SK-N-SH (cell line): ENCODE data around the gene C1QL4. TPM values are rescaled to one million over a fixed set of nuclear protein-coding genes. Genes with fewer than 3 reads are reported as not detected.
"Not testable (repeated sequence)": the region's sequence is repeated elsewhere in the genome, so short reads cannot be mapped to it uniquely, and the experiment has no call there.

ENCODE experiments used
- CTCF ChIA-PET: fragments of 300-600, 350-600 bp; formaldehyde crosslinking; extraction: SDS; loops from one replicate; lab custom pipeline; 2021; lab: Yijun Ruan, JAX
- POLR2A ChIA-PET: fragments of 350-600 bp; sonication (Branson Sonifier 250); formaldehyde crosslinking; extraction: SDS; loops from one replicate; lab custom pipeline; 2020; ENCODE audit warnings: antibody characterized with exemption, inconsistent platforms; lab: Yijun Ruan, JAX
- DNase-seq: peaks from one replicate; pipeline ENCODE4 v3.0.0; 2012
- H2AFZ ChIP-seq: fragments of 200-600 bp; sonication (generic); 2 replicates; pipeline ENCODE4 v1.8.1; 2016; ENCODE audit warnings: antibody characterized with exemption, mild to moderate bottlenecking, low read depth
- H3F3A ChIP-seq: fragments of 200-600 bp; sonication (generic); replicated peaks from 2 replicates; pipeline ENCODE3; 2016; ENCODE audit warnings: antibody characterized with exemption, mild to moderate bottlenecking; ENCODE audit not compliant: insufficient read depth
- H3K27ac ChIP-seq, 2 experiments: fragments of 200-500 bp in 1 of 2; fragments of 200-600 bp in 1 of 2; sonication (Bioruptor generic) in 1 of 2; sonication (generic), shearing (Covaris generic) in 1 of 2; 2 replicates each; pipeline versions ENCODE4 v1.5.1 to v1.6.1; 2014 to 2016; ENCODE audit warnings: low read depth in 2 of 2, inconsistent platforms in 1 of 2, low read length in 1 of 2, mild to moderate bottlenecking in 1 of 2, mixed read lengths in 1 of 2
- H3K27me3 ChIP-seq: fragments of 200-600 bp; sonication (generic), shearing (Covaris generic); 2 replicates; pipeline ENCODE4 v1.6.1; 2016; ENCODE audit warnings: mixed run types; ENCODE audit not compliant: insufficient read depth
- H3K36me3 ChIP-seq, 2 experiments: fragments of 200-500 bp in 1 of 2; fragments of 200-600 bp in 1 of 2; sonication (Bioruptor generic) in 1 of 2; sonication (generic) in 1 of 2; replicated peaks in 1 of 2; 2 replicates each; pipeline versions ENCODE3 to v1.5.1; 2014 to 2016; ENCODE audit warnings: low read length in 1 of 2, mild to moderate bottlenecking in 1 of 2; ENCODE audit not compliant: insufficient read depth in 2 of 2, control insufficient read depth in 1 of 2
- H3K4me1 ChIP-seq, 2 experiments: fragments of 200-500 bp in 1 of 2; fragments of 200-600 bp in 1 of 2; sonication (Bioruptor generic) in 1 of 2; sonication (generic), shearing (Covaris generic) in 1 of 2; 2 replicates each; pipeline versions ENCODE4 v1.5.1 to v1.6.1; 2014 to 2016; ENCODE audit warnings: low read depth in 1 of 2, low read length in 1 of 2, mixed run types in 1 of 2; ENCODE audit not compliant: insufficient read depth in 2 of 2, control insufficient read depth in 1 of 2
- H3K4me2 ChIP-seq: fragments of 200-600 bp; sonication (generic), shearing (Covaris generic); 2 replicates; pipeline ENCODE4 v1.6.1; 2017; ENCODE audit warnings: mixed run types
- H3K4me3 ChIP-seq, 2 experiments: fragments of 200-500 bp in 1 of 2; fragments of 200-600 bp in 1 of 2; sonication (Bioruptor generic) in 1 of 2; sonication (generic), shearing (Covaris generic) in 1 of 2; 2 replicates each; pipeline versions ENCODE4 v1.5.1 to v1.8.1; 2014 to 2016; ENCODE audit warnings: low read depth in 2 of 2, inconsistent platforms in 1 of 2, low read length in 1 of 2, mild to moderate bottlenecking in 1 of 2, mixed read lengths in 1 of 2, moderate library complexity in 1 of 2
- H3K79me2 ChIP-seq: fragments of 200-600 bp; sonication (generic); 2 replicates; pipeline ENCODE4 v1.8.1; 2017; ENCODE audit warnings: mild to moderate bottlenecking; ENCODE audit not compliant: insufficient read depth
- H3K9ac ChIP-seq: fragments of 200-600 bp; sonication (generic); 2 replicates; pipeline ENCODE4 v1.6.1; 2017; ENCODE audit warnings: mixed run types
- H3K9me2 ChIP-seq: fragments of 200-600 bp; sonication (generic); 2 replicates; pipeline ENCODE4 v1.6.1; 2017; ENCODE audit warnings: mixed run types
- H3K9me3 ChIP-seq: fragments of 200-600 bp; sonication (generic); 2 replicates; pipeline ENCODE4 v1.6.1; 2017; ENCODE audit warnings: mixed run types, mild to moderate bottlenecking, moderate library complexity
- H4K20me1 ChIP-seq: fragments of 200-600 bp; sonication (generic); 2 replicates; pipeline ENCODE4 v1.6.1; 2017; ENCODE audit warnings: mild to moderate bottlenecking, mixed run types; ENCODE audit not compliant: insufficient read depth
- EP300 ChIP-seq, 2 experiments: IDR thresholded peaks; 2 replicates each; pipeline versions ENCODE4 v1.4.0 to v1.6.1; 2012; ENCODE audit warnings: borderline replicate concordance in 1 of 2, low read depth in 1 of 2, low read length in 1 of 2
- FOXM1 ChIP-seq: IDR thresholded peaks from 2 replicates; pipeline ENCODE4 v1.4.0; 2012; ENCODE audit warnings: low read depth, mild to moderate bottlenecking
- GABPA ChIP-seq: IDR thresholded peaks from 2 replicates; pipeline ENCODE4 v1.4.0; 2012; ENCODE audit warnings: low read depth, mild to moderate bottlenecking
- GATA2 ChIP-seq: sonication (generic); formaldehyde crosslinking; IDR thresholded peaks from 2 replicates; pipeline ENCODE4 v1.5.0; 2020; ENCODE audit warnings: mild to moderate bottlenecking, missing genetic modification reagents
- IRF3 ChIP-seq: fragments of 150-350 bp; IDR thresholded peaks from 2 replicates; pipeline ENCODE4 v1.6.1; 2016; ENCODE audit warnings: mild to moderate bottlenecking, low read depth, low read length
- JUND ChIP-seq: IDR thresholded peaks from 2 replicates; pipeline ENCODE4 v1.4.0; 2012
- MXI1 ChIP-seq: IDR thresholded peaks from 2 replicates; pipeline ENCODE4 v1.6.1; 2012; ENCODE audit warnings: mild to moderate bottlenecking, low read depth, low read length, improper control_type of control experiment
- NFIC ChIP-seq: IDR thresholded peaks from 2 replicates; pipeline ENCODE4 v1.4.0; 2012; ENCODE audit warnings: borderline replicate concordance
- PBX3 ChIP-seq: IDR thresholded peaks from 2 replicates; pipeline ENCODE4; 2012
- POLR2AphosphoS5 ChIP-seq: IDR thresholded peaks from 2 replicates; pipeline ENCODE4 v1.6.1; 2012; ENCODE audit warnings: low read depth, low read length
- RAD21 ChIP-seq: IDR thresholded peaks from 2 replicates; pipeline ENCODE4 v1.6.1; 2012; ENCODE audit warnings: mild to moderate bottlenecking, low read length
- RFX5 ChIP-seq: IDR thresholded peaks from 2 replicates; pipeline ENCODE4 v1.6.1; 2012; ENCODE audit warnings: mild to moderate bottlenecking, improper control_type of control experiment, low read length
- SIN3A ChIP-seq: IDR thresholded peaks from 2 replicates; pipeline ENCODE4 v1.6.1; 2012; ENCODE audit warnings: low read depth, mild to moderate bottlenecking, low read length, moderate library complexity, borderline replicate concordance
- SMC3 ChIP-seq: IDR thresholded peaks from 2 replicates; pipeline ENCODE4 v1.6.1; 2012; ENCODE audit warnings: low read depth, low read length, improper control_type of control experiment
- TAF1 ChIP-seq: IDR thresholded peaks from 2 replicates; pipeline ENCODE4 v1.6.1; 2012; ENCODE audit warnings: low read depth, mild to moderate bottlenecking, low read length, moderate library complexity, borderline replicate concordance
- TCF12 ChIP-seq: IDR thresholded peaks from 2 replicates; pipeline ENCODE4 v1.4.0; 2012
- YY1 ChIP-seq: IDR thresholded peaks from 2 replicates; pipeline ENCODE4 v1.4.0; 2012; ENCODE audit warnings: low read depth, mild to moderate bottlenecking
- WGBS: methylation state at CpG from one replicate; pipeline ENCODE4 v1.1.6; 2017; ENCODE audit warnings: low lambda C conversion rate; 5-methylcytosine and 5-hydroxymethylcytosine counted together
- polyA plus RNA-seq, 3 experiments: library from polyadenylated mRNA; depleted of rRNA; stranded (reverse); fragments of >200 nt; gene quantifications; 2 replicates each; pipeline ENCODE4 v1.2.3, GENCODE V29; 2012
- TF ChIP-seq, protein P1 (sequence below): fragments of 200-600 bp; sonication (generic); IDR thresholded peaks from 2 replicates; pipeline ENCODE4 v1.6.1; 2017; ENCODE audit warnings: antibody characterized with exemption, mild to moderate bottlenecking, moderate library complexity
- TF ChIP-seq, protein P2 (sequence below): fragments of 150-350 bp; IDR thresholded peaks from 2 replicates; pipeline ENCODE4 v1.6.1; 2017; ENCODE audit warnings: antibody characterized with exemption, low read length, low read depth, borderline replicate concordance

The C1QL4 gene
- polyA plus RNA-seq, 1 of the 3 experiments (the other 2 are of a cell fraction): 14.6 TPM

DNA sequence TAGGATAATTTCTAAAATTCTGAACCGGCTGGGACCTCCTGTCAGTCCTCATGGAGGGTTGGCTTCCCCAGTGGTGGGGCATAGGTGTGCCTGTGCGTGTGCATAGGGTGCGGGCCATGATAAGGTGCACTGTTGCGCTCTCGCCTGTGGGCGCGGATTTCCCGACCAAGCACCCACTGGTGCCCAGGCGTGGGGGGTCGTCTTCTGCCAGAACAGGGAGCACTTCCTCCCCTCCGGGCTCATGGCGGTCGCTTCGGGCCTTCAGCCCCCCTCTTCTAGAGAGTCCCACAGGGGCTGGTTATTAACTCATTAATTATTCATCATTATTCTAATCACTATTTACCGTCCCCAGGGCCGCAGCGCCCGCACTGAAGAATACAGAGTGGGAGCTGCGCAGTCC, 2.8 kb downstream of the C1QL4 start:
- Histone ChIP-seq H3K27ac (no peak overlapping the region), H3F3A (peaks cover 9% of the 10 kb centered on the region), H3K9ac (no peak overlapping the region), H2AFZ (no peak overlapping the region), H3K4me2 (no peak overlapping the region), H3K36me3 (peaks cover 0 to 13% of the 10 kb centered on the region in 2 experiments), H3K27me3 (no peaks in the 10 kb centered on the region), H3K9me3 (no peaks in the 10 kb centered on the region), H3K4me3 (no peak overlapping the region), H3K4me1 (peaks cover 0 to 3% of the 10 kb centered on the region in 2 experiments; a peak in 1 of 4 replicates), H3K9me2 (no peaks in the 10 kb centered on the region), H3K79me2 (no peaks in the 10 kb centered on the region), H4K20me1 (no peaks in the 10 kb centered on the region)
- ChIA-PET POLR2A (interaction anchor here (2.0 kb wide), 1 partner anchor 12 kb away, joined by 6 read pairs; the partner anchor contains the start of gene TROAP), CTCF (interaction anchor here (2.7 to 15.9 kb wide), 5 partner anchors 13 to 180 kb away, joined by 12 to 658 read pairs (median 54); partner anchors contain the start of genes DNAJC22 and PRPH)
- DNase-seq: no peak
- WGBS: 94% methylated on average over 19 of the region's 19 CpGs
- TF ChIP-seq, protein P1, sequence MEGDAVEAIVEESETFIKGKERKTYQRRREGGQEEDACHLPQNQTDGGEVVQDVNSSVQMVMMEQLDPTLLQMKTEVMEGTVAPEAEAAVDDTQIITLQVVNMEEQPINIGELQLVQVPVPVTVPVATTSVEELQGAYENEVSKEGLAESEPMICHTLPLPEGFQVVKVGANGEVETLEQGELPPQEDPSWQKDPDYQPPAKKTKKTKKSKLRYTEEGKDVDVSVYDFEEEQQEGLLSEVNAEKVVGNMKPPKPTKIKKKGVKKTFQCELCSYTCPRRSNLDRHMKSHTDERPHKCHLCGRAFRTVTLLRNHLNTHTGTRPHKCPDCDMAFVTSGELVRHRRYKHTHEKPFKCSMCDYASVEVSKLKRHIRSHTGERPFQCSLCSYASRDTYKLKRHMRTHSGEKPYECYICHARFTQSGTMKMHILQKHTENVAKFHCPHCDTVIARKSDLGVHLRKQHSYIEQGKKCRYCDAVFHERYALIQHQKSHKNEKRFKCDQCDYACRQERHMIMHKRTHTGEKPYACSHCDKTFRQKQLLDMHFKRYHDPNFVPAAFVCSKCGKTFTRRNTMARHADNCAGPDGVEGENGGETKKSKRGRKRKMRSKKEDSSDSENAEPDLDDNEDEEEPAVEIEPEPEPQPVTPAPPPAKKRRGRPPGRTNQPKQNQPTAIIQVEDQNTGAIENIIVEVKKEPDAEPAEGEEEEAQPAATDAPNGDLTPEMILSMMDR: no peak
- no peak for TF ChIP-seq RAD21
- no peak for TF ChIP-seq NFIC
- TF ChIP-seq TAF1: no peak
- TF ChIP-seq TCF12: no peak
- no peak for TF ChIP-seq IRF3
- TF ChIP-seq GABPA: no peak
- TF ChIP-seq SIN3A: no peak
- no peak for TF ChIP-seq YY1
- TF ChIP-seq GATA2 (CRISPR knock-in tag): no peak
- no peak for TF ChIP-seq MXI1
- TF ChIP-seq POLR2AphosphoS5: no peak
- TF ChIP-seq PBX3: no peak
- TF ChIP-seq JUND: no peak
- TF ChIP-seq EP300 (IDR thresholded peaks at IDR 0.05; ENCODE audit: borderline replicate concordance in 1 of 2, low read depth in 1 of 2, low read length in 1 of 2): no peak
- TF ChIP-seq SMC3: no peak
- TF ChIP-seq, protein P2, sequence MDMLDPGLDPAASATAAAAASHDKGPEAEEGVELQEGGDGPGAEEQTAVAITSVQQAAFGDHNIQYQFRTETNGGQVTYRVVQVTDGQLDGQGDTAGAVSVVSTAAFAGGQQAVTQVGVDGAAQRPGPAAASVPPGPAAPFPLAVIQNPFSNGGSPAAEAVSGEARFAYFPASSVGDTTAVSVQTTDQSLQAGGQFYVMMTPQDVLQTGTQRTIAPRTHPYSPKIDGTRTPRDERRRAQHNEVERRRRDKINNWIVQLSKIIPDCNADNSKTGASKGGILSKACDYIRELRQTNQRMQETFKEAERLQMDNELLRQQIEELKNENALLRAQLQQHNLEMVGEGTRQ: no peak
- no peak for TF ChIP-seq FOXM1
- no peak for TF ChIP-seq RFX5

- not testable (repeated sequence) for H3K79me2 ChIP-seq, H3K9me3 ChIP-seq, H3K27me3 ChIP-seq, H3K4me1 ChIP-seq, H3K4me3 ChIP-seq, DNase-seq, H3K9me2 ChIP-seq, H3K27ac ChIP-seq, H3F3A ChIP-seq, H3K9ac ChIP-seq, H2AFZ ChIP-seq, H4K20me1 ChIP-seq, H3K4me2 ChIP-seq
- peaks cover 0 to 13% of the 10 kb centered on the region in 2 experiments for H3K36me3 ChIP-seq
- WGBS: 95% methylated on average over 21 of the region's 21 CpGs
- ChIA-PET POLR2A (interaction anchor here (0.6 to 2.0 kb wide), 2 partner anchors 11 to 91 kb away, joined by 3 to 6 read pairs; partner anchors contain the start of gene TROAP), CTCF (interaction anchor here (4.8 to 15.9 kb wide), 4 partner anchors 9 to 40 kb away, joined by 40 to 658 read pairs (median 71); partner anchors contain the start of genes DNAJC22 and PRPH)
These were observed 3.2 kb downstream of the C1QL4 start for GRCh38 chr12:49333778-49334177.
